HG02970 (cell line): Measurements from ENCODE around the gene SSTR4.

ENCODE experiments used
- ATAC-seq: cut with Tn5 transposase; IDR thresholded peaks from one replicate; pipeline ENCODE4 v1.9.1; 2021; ENCODE audit warnings: mild to moderate bottlenecking, moderate library complexity, moderate number of reproducible peaks; ENCODE audit not compliant: unreplicated experiment, low FRiP score

The SSTR4 gene

GRCh38 chr20:23061734-23062561, 26.8 kb downstream of the SSTR4 start:
- ATAC-seq = no peak

DNA sequence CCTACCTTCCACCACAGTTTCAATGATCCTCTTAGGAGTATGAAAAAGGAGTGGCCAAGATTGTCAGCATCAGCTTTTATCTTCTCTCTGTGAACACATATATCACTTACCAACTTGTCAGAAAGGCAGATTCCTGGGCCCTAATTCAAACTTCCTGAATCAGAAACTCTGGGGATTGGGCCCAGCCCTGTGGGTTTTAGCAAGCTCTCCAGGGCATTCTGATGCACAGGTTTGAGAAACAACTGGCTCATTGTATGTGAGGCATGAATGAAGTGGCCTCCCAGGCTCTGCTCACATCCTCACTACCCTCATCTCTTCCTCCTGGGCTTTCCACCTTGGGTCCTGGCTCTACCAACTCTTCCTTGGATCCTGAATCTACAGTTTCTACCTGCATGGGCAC, 27.5 kb downstream of the SSTR4 start:
- no peak for ATAC-seq

- no peak for ATAC-seq
These were observed 28.1 kb downstream of the SSTR4 start for GRCh38 chr20:23063168-23063567.

DNA sequence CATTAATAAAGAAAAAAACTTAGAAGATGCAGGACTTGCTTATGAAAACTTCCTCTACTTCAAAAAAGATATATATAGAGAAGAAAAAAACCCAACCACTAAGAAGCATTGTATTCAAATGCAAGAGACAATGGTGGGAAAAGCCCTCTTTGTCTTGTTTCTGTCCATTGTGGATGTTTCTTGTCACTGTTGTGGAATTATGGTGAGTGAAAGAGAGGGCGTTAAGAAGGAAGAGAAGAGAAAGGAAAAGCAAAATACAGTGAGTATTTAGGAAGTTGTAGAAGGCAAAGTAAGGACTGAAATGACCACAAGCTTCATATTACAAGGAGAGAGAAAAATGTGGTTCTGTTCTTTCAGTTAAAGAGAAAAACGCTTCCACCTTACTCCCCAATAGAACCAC, 28.5 kb downstream of the SSTR4 start:
- no peak for ATAC-seq

DNA sequence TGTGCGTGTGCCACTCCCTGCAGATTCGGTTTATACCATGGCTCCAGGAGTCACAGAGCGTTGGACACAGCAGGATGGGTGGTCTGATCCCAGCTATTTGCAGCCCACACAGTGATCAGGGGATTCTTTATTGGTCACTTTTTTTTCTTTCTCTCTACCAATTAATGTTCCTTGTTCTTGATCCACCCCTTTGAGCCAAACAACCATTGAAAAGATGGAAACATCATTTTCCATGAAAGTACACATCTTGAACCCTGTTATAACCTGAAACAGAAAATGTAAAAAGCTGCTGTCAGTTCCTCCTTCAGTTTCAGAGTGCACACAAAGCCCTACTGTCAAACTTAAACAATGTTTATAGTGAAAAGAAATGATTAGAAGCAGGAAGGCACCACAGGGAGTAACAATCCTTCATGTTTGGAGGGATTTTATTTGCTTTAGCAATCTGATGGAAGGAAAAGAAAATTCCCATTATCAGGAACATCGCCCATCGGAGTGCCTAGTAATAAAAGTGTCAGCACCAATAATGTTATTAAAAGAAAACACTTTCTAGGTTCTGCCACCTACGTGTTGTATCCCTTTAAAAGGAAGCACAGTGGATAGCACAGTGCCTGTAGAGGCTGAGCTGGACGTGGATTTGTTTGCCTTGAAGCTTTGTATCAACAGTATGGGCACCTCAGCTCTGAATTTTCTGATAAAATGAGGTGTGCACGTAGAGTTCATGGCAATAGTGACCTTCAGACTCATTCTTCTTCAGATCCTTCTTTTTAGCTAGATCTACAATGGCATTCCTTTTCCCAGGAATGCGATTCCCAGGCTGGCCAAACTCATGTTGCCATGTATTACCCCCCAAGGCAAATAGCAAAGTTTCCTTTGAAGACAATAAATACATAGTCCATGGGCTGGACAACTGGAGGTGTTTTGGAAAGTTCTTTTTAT, 30.4 kb downstream of the SSTR4 start:
- no peak for ATAC-seq

GRCh38 chr20:23066772-23067171, 31.7 kb downstream of the SSTR4 start:
- ATAC-seq = no peak

- ATAC-seq = no peak
These were observed 33.2 kb downstream of the SSTR4 start for GRCh38 chr20:23068283-23068682.

GRCh38 chr20:23069108-23069507, 34.0 kb downstream of the SSTR4 start:
- no peak for ATAC-seq

GRCh38 chr20:23071398-23071797, 36.3 kb downstream of the SSTR4 start:
- no peak for ATAC-seq

DNA sequence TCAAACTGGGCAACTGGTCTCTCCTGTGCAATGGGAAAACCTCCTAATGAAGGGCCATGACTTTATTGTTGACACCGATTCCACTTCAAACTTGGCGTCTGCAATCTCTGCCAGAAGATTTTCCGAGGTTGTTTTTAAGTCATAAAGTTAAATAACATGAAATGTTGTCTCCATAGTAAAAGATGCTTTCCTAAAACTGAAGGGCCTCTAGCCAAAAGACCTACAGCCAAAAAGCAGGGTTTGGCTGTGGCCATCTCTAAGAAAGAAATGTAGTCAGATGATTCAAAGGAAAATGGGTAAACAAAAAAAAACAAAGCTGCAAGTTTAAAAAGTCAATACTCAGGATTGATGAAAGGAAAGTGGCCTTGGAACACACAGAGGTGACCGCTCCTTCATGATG, 36.9 kb downstream of the SSTR4 start:
- ATAC-seq = no peak

DNA sequence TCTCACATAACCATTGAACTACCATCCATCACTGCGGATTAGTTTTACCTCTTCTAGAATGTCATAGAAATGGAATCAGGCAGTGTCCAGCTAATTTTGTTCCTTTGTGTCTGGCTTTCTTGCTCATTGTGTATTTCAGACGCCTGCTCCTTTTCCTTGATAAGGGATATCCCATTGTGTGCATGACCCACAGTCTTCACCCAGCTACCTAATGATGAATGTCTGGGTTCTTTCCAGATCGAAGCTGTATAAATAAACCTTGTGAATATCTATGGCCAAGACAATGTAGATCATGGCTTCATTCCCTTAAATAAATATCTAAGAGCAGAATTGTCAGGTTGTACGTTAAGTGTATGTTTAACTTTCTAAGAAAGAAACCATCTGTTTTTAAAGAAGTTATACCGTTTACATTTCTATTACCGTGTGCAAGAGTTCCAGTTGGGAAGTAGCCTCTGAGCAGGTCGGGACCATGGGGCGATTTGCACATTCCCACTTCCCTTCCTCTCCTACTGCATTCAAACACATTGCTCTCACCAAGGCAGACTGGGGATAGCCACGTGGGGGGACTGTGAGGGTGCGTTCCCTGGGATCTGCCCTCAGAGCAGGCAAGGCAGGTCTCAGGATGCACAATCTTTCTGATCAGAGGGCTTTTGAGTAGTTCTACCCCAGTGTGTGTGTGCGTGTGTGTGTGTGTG, 37.9 kb downstream of the SSTR4 start:
- ATAC-seq = no peak

DNA sequence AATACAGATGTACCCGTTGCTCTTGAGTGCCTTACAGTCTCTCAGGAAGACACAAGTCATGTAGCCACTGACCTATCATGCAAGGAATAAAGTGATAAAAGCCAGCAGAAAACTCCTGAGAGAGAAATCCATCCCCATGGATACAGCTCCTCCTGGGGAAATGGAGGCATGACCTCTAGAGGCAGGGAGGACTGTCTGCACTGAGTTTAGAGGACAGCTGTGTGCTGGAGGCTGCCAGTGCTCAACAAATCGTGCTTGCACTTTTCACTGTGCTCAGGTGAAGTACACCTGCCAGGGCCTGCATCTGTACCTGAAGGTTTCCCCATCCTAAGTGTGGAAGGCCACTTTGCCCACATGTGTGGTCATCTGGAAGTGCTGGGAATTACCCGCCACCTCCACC, 38.9 kb downstream of the SSTR4 start:
- no peak for ATAC-seq

DNA sequence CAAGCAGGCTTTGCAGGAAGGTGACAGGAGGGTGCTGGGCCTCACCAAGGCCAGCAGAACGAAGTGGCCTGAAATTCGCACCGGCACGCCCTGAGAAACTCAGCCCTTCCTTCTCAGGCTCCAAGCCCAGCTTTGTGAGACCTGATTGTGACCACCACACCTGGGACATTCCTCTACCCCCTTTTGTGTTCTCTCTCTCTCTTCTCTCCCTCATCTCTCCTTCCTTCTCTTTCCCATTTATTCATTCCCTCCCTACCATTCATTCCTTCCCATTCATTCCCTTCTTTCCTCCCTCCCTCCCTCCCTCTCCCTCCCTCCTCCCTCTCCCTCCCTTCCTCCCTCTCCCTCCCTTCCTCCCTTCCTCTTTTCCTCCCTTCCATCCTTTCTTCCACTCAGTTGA, 42.2 kb downstream of the SSTR4 start:
- ATAC-seq = no peak

DNA sequence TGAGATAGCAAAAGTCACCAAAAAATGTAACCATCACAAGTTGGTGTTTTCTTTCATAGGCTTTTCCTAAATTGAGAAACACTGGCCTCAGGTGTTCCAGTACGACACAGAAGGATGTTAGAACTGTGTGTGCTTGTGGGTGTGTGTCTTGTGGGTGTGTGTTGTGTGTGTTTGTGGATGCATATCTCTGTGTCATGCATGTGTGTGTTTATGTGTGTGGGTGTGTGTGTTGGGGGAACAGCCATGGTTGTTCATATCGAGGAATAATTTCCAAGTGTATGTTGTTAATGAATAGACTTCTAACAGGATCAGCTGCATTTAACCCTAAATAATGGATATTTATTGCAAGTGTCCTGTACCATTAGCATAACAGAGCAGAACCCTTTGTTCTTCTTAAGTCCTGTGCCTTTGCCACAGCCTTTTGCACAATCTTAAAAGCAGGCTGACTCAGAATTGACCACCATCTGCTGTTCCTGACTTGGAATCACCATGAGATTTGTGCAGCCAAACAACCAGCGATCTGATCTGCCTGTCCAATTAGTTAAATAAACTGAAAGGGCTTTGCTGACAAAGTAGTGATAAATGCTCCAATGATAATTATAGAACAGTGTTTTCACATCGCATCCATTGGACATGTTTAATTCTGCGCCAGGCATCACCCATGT, 43.4 kb downstream of the SSTR4 start:
- ATAC-seq = no peak

DNA sequence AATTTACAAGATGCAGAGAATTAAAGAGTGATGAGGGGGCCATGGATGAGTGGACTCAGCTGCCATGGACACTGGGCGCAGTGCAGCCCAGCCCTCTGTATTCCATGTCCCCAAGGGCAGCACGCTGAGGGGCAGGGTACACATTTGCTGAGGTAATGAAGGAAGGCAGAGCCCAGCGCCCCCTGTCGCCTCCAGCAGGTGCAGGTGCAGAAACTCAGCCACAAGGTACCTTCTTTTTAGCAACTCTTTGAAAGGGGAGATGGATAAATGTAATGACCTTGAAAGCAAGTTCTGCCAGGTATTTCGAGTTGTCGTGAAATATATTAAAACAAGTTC, 43.9 kb downstream of the SSTR4 start:
- ATAC-seq = no peak

- ATAC-seq = no peak
These were observed 44.8 kb downstream of the SSTR4 start for GRCh38 chr20:23079926-23080325.

GRCh38 chr20:23080521-23080920, 45.4 kb downstream of the SSTR4 start:
- no peak for ATAC-seq

DNA sequence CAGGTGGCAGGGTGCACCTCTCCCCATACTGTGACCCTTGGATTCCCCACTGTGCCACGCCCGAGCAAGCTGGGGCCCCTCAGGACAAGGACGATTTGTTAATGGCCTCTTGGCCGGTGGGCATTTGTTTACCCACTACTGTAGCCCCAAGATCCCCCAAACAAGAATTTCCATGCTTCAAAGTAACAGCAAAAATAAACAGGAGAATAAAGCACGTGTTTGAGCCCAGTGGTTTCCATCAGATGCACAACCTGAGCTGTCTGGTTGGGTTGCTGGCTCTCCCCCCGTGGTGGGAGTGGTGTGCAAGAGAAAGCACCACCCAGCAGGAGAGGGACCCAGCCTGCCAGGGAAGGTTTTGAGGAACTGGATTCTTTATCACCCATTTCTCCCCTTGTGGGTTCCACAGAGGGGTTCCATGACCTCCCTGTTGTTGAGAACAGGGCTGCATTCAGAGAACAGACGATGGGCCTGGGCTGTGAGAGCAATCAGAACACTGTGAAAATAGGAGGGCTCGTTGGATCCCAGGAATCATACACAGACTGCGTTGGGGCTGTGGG, 46.2 kb downstream of the SSTR4 start:
- no peak for ATAC-seq

GRCh38 chr20:23082846-23083552, 47.9 kb downstream of the SSTR4 start:
- ATAC-seq = no peak
